ENCODE data around the gene CNN2. TPM values are rescaled to one million over a fixed set of nuclear protein-coding genes. Genes with fewer than 3 reads are reported as not detected.
A peak's percentile ranks its signal among the peaks of the same experiment; 100 is the strongest.

The CNN2 gene
- total RNA-seq, 4 donors from 2014 or later: 79.0 to 125 (median 105) TPM

- Histone ChIP-seq H3K27ac (peak overlapping the region in 2 of 4 donors; percentile 84 to 85), H3K36me3 (no peaks in the 10 kb centered on the region), H3K9me3 (no peaks in the 10 kb centered on the region), H3K4me1 (peaks cover 29 to 70% (median 39%) of the 10 kb centered on the region in 3 donors), H3K27me3 (peaks cover 9 to 70% (median 14%) of the 10 kb centered on the region in 4 donors), H3K4me3 (peak overlapping the region in 3 of 4 donors; percentile 38 to 69 (median 51))
- DNase-seq: no peak
- 39 to 80% methylated on average over 1 to 14 of the region's 17 CpGs for WGBS, 2 donors
- TF ChIP-seq CTCF (IDR thresholded peaks at IDR 0.05) (no peak), POLR2A (IDR thresholded peaks at IDR 0.05) (no peak)
- intact Hi-C loops (cut with DNase I): no loop called here
Measured at GRCh38 chr19:1066251-1066747, 39.9 kb downstream of the CNN2 start.

GRCh38 chr19:1066748-1067340, 40.4 kb downstream of the CNN2 start, which contains the start of gene ARHGAP45:
ARHGAP45 (plus strand) TSS chr19:1067167; CDS start chr19:1067406, 239 bp downstream.
- Histone ChIP-seq H3K27ac (peak within 1 kb of the TSS; percentile 66 to 85 (median 76)), H3K4me1 (peaks cover 33 to 76% (median 43%) of the 10 kb centered on the region in 3 donors), H3K27me3 (peaks cover 9 to 76% (median 14%) of the 10 kb centered on the region in 4 donors), H3K36me3 (no peaks in the 10 kb centered on the region), H3K9me3 (no peaks in the 10 kb centered on the region), H3K4me3 (peak within 1 kb of the TSS; percentile 27 to 69 (median 44))
- intact Hi-C loops (cut with DNase I): no loop called here
- TF ChIP-seq CTCF (IDR thresholded peaks at IDR 0.05) (no peak), POLR2A (IDR thresholded peaks at IDR 0.05) (peak in 1 of 4 donors; percentile 45)
- DNase-seq: no peak
- 0% methylated on average over 2 of the region's 61 CpGs; no CpG with 5 or more reads in 1 of the 2 donors for WGBS, 2 donors

- TF ChIP-seq POLR2A (IDR thresholded peaks at IDR 0.05): no peak
- TF ChIP-seq CTCF (IDR thresholded peaks at IDR 0.05): no peak
- DNase-seq: no peak
- WGBS, 2 donors: 0 to 9% methylated on average over 3 to 6 of the region's 38 CpGs
Measured at GRCh38 chr19:1067341-1067957, 41.0 kb downstream of the CNN2 start.

GRCh38 chr19:1068009-1069001, 41.9 kb downstream of the CNN2 start:
- DNase-seq: no peak
- intact Hi-C loops (cut with DNase I): no loop called here
- Histone ChIP-seq H3K4me3 (peak overlapping the region; percentile 27 to 69 (median 44)), H3K36me3 (no peaks in the 10 kb centered on the region), H3K9me3 (no peaks in the 10 kb centered on the region), H3K4me1 (peaks cover 33 to 79% (median 43%) of the 10 kb centered on the region in 3 donors), H3K27me3 (peaks cover 9 to 87% (median 14%) of the 10 kb centered on the region in 4 donors), H3K27ac (peak overlapping the region; percentile 66 to 85 (median 76))
- WGBS, 2 donors: 52 to 70% methylated on average over 4 to 7 of the region's 45 CpGs
- TF ChIP-seq CTCF (IDR thresholded peaks at IDR 0.05) (no peak), POLR2A (IDR thresholded peaks at IDR 0.05) (no peak)

More at GRCh38 chr19:1067341-1067957, 41.0 kb downstream of the CNN2 start:
- peaks cover 9 to 82% (median 14%) of the 10 kb centered on the region in 4 donors for H3K27me3 ChIP-seq
- H3K36me3 ChIP-seq: no peaks in the 10 kb centered on the region
- no peaks in the 10 kb centered on the region for H3K9me3 ChIP-seq
- intact Hi-C loops (cut with DNase I): no loop called here
- peak overlapping the region; percentile 66 to 85 (median 76) for H3K27ac ChIP-seq
- peak overlapping the region; percentile 27 to 69 (median 44) for H3K4me3 ChIP-seq
- H3K4me1 ChIP-seq: peaks cover 33 to 79% (median 43%) of the 10 kb centered on the region in 3 donors

All from esophagus squamous epithelium (tissue), 5 donors.